Activated naive CD4-positive, alpha-beta T cell treated with anti-CD3 and anti-CD28 coated beads for 36 hours (primary cell): ENCODE data around the gene FCAMR. TPM values are rescaled to one million over a fixed set of nuclear protein-coding genes. Genes with fewer than 3 reads are reported as not detected.

ENCODE experiments used
- CTCF ChIA-PET: fragments of 350-600 bp; sonication (Branson Sonifier 250); formaldehyde crosslinking; loops from one replicate; lab custom pipeline; 2021; ENCODE audit warnings: antibody characterized with exemption; lab: Charles Lee
- DNase-seq: peaks from one replicate; pipeline ENCODE4 v3.0.0-alpha.2; 2020
- H3K27ac Mint-ChIP-seq: one replicate; pipeline ENCODE4 v1.8.0; 2021; ENCODE audit warnings: mild to moderate bottlenecking, mixed read lengths
- H3K27me3 Mint-ChIP-seq: one replicate; pipeline ENCODE4 v1.8.0; 2021; ENCODE audit warnings: low read depth, mixed read lengths
- H3K36me3 Mint-ChIP-seq: one replicate; pipeline ENCODE4 v1.8.0; 2021; ENCODE audit warnings: low read depth, mixed read lengths
- H3K4me1 Mint-ChIP-seq: one replicate; pipeline ENCODE4 v1.8.0; 2021; ENCODE audit warnings: low read depth, mixed read lengths
- H3K4me3 Mint-ChIP-seq: one replicate; pipeline ENCODE4 v1.8.0; 2021; ENCODE audit warnings: mild to moderate bottlenecking, moderate library complexity, mixed read lengths
- H3K9me3 Mint-ChIP-seq: one replicate; pipeline ENCODE4 v1.8.0; 2021; ENCODE audit warnings: mixed read lengths
- intact Hi-C: fragments of 100-400 bp; cut with micrococcal nuclease; formaldehyde crosslinking; loops from one replicate; pipeline ENCODE4 v1.15.1; 2023
- total RNA-seq, 2 experiments: library from RNA; stranded (reverse); gene quantifications; one replicate each; pipeline ENCODE4 v1.2.3, GENCODE V29; 2021

Gene FCAMR
- total RNA-seq, 2 experiments from 2014 or later: not detected

DNA sequence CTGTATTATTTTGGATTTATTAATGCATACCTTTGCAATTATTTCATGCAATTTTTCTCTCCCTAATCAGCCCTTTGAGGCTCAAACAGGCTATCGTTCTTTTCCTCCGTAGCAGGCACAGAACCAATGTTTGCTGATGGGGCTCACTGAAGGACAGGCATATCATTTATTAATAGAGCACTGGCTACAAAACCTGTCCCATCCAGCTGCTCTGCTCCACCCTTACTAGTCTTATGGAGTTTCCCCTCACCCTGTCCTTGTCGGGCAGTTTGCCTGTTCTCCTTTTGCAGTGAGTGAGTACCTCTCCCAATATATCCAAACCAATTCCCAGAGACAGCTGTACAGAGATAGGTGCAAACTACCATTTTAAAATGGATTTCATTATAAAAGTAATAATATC, 16.6 kb upstream of the FCAMR start:
- Mint-ChIP-seq H3K27ac (no peak overlapping the region), H3K4me3 (no peak overlapping the region), H3K27me3 (peaks cover 4% of the 10 kb centered on the region), H3K9me3 (no peaks in the 10 kb centered on the region), H3K36me3 (no peaks in the 10 kb centered on the region), H3K4me1 (no peaks in the 10 kb centered on the region)
- CTCF ChIA-PET: interaction anchor here (1.2 kb wide), 1 partner anchor 15 kb away, joined by 3 read pairs; no protein-coding TSS in a partner anchor
- intact Hi-C loops: loop anchor here (10.0 kb wide), 1 partner anchor 492 kb away; no protein-coding TSS in a partner anchor
- DNase-seq: no peak

- Mint-ChIP-seq H3K4me3 (no peak overlapping the region), H3K27ac (no peak overlapping the region), H3K27me3 (peaks cover 4% of the 10 kb centered on the region), H3K36me3 (no peaks in the 10 kb centered on the region), H3K9me3 (no peaks in the 10 kb centered on the region), H3K4me1 (no peaks in the 10 kb centered on the region)
- intact Hi-C loops: loop anchor here (10.0 kb wide), 1 partner anchor 492 kb away; no protein-coding TSS in a partner anchor
- CTCF ChIA-PET: interaction anchor here (0.9 to 1.0 kb wide), 2 partner anchors 51 to 252 kb away, joined by 3 read pairs; no protein-coding TSS in a partner anchor
- no peak for DNase-seq
Measured at GRCh38 chr1:206986402-206986801, 16.1 kb upstream of the FCAMR start.

GRCh38 chr1:206985162-206985749, 15.0 kb upstream of the FCAMR start:
- H3K4me1 Mint-ChIP-seq: no peaks in the 10 kb centered on the region
- H3K27ac Mint-ChIP-seq: no peak overlapping the region
- peaks cover 4% of the 10 kb centered on the region for H3K27me3 Mint-ChIP-seq
- intact Hi-C loops: loop anchor here (10.0 kb wide), 1 partner anchor 490 kb away; no protein-coding TSS in a partner anchor
- no peaks in the 10 kb centered on the region for H3K9me3 Mint-ChIP-seq
- DNase-seq: no peak
- no peak overlapping the region for H3K4me3 Mint-ChIP-seq
- H3K36me3 Mint-ChIP-seq: no peaks in the 10 kb centered on the region
- CTCF ChIA-PET: interaction anchor here (0.9 to 1.0 kb wide), 2 partner anchors 50 to 251 kb away, joined by 3 read pairs; no protein-coding TSS in a partner anchor

DNA sequence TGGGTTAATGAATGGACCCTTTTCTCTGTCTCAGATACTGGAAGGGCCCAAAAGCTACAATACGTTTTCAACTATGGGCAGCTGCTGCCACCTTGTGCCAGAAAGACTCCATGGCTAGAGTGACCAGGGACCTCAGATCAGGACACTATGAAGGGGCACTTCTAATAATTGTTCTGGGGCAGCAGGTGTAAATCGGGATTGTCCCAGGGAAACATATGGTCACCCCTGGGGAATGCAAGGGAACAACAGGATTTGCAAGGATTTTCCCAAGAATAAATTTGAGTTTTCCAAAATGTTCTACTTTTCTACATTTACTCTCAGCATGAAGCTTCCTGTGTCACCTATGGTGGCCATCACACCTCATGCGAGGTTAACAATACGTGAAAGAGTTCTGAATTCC, 12.0 kb upstream of the FCAMR start:
- Mint-ChIP-seq H3K27me3 (no peaks in the 10 kb centered on the region), H3K36me3 (no peaks in the 10 kb centered on the region), H3K4me1 (no peaks in the 10 kb centered on the region), H3K27ac (no peak overlapping the region), H3K4me3 (no peak overlapping the region), H3K9me3 (no peaks in the 10 kb centered on the region)
- intact Hi-C loops: loop anchor here (1.0 to 10.0 kb wide), 8 partner anchors 47 to 487 kb away; partner anchors contain the start of genes DYRK3 and IL20
- DNase-seq: peak; percentile 78
- CTCF ChIA-PET: interaction anchor here (0.6 to 7.1 kb wide), 38 partner anchors 9 to 492 kb away, joined by 3 to 124 read pairs (median 5); partner anchors contain the start of genes DYRK3, FCAMR, FCMR and IL20

- Mint-ChIP-seq H3K4me1 (no peaks in the 10 kb centered on the region), H3K9me3 (no peaks in the 10 kb centered on the region), H3K27ac (no peak overlapping the region), H3K4me3 (no peak overlapping the region), H3K27me3 (no peaks in the 10 kb centered on the region), H3K36me3 (no peaks in the 10 kb centered on the region)
- DNase-seq: no peak
- CTCF ChIA-PET: interaction anchor here (0.6 to 7.1 kb wide), 13 partner anchors 8 to 253 kb away, joined by 3 to 124 read pairs (median 3); partner anchors contain the start of genes FCAMR and IL20
- intact Hi-C loops: loop anchor here (10.0 kb wide), 1 partner anchor 485 kb away; no protein-coding TSS in a partner anchor
Measured at GRCh38 chr1:206979379-206980043, 9.3 kb upstream of the FCAMR start.

DNA sequence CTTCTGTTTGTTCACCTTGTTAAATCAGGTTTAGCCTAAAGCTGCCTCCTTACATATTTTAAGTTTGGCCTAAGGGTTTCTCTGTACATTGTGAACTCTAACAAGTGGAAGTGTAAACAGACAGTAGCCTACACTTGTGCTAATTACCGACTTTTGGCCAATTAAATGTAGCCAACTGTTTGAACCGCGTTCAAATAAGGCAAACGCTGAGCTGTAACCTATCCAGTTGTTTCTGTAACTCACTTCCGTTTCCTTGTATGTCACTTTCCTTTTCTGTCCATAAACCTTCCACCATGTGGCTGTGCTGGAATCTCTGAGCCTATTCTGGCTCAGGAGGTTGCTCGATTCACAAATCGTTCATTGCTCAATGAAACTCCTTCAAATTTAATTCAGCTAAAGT, 8.0 kb upstream of the FCAMR start:
- CTCF ChIA-PET: interaction anchor here (1.6 to 7.1 kb wide), 3 partner anchors 46 to 233 kb away, joined by 3 to 124 read pairs (median 3); no protein-coding TSS in a partner anchor
- Mint-ChIP-seq H3K4me1 (no peaks in the 10 kb centered on the region), H3K9me3 (no peaks in the 10 kb centered on the region), H3K27ac (no peak overlapping the region), H3K4me3 (no peak overlapping the region), H3K27me3 (no peaks in the 10 kb centered on the region), H3K36me3 (no peaks in the 10 kb centered on the region)
- DNase-seq: no peak
- intact Hi-C loops: no loop called here

GRCh38 chr1:206975306-206975705, 5.0 kb upstream of the FCAMR start:
- CTCF ChIA-PET: interaction anchor here (0.6 kb wide), 1 partner anchor 103 kb away, joined by 3 read pairs; no protein-coding TSS in a partner anchor
- H3K9me3 Mint-ChIP-seq: no peaks in the 10 kb centered on the region
- H3K36me3 Mint-ChIP-seq: no peaks in the 10 kb centered on the region
- no peak overlapping the region for H3K27ac Mint-ChIP-seq
- no peak for DNase-seq
- intact Hi-C loops: no loop called here
- no peak overlapping the region for H3K4me3 Mint-ChIP-seq
- no peaks in the 10 kb centered on the region for H3K4me1 Mint-ChIP-seq
- no peaks in the 10 kb centered on the region for H3K27me3 Mint-ChIP-seq

GRCh38 chr1:206974140-206974539, 3.9 kb upstream of the FCAMR start:
- intact Hi-C loops: no loop called here
- no peaks in the 10 kb centered on the region for H3K9me3 Mint-ChIP-seq

DNA sequence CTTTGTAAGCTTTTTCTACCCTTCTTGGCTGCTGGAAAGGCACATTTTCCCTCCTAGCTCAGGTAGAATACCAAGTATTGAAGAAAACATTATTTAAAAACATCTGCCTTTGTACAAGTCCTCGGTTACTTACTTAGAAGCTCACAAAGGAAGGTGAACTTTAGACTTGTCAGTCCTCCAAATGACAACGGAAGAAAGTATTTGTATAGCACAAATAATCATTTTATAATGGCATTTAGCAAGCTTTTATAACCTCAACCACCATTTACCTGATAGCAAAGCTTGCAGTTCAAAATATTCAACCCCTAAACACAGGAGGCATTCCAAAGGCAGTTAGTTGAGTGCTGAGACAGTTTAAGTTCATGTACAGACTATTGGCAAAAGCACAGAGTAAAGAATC, 2.5 kb upstream of the FCAMR start:
- CTCF ChIA-PET: interaction anchor here (0.5 to 5.1 kb wide), 8 partner anchors 9 to 432 kb away, joined by 3 to 38 read pairs (median 8); no protein-coding TSS in a partner anchor
- Mint-ChIP-seq H3K36me3 (no peaks in the 10 kb centered on the region), H3K27me3 (no peaks in the 10 kb centered on the region), H3K9me3 (no peaks in the 10 kb centered on the region), H3K4me1 (peaks cover 8% of the 10 kb centered on the region), H3K27ac (no peak overlapping the region), H3K4me3 (no peak overlapping the region)
- intact Hi-C loops: no loop called here
- no peak for DNase-seq

More at GRCh38 chr1:206974140-206974539, 3.9 kb upstream of the FCAMR start:
- CTCF ChIA-PET: interaction anchor here (0.6 to 5.1 kb wide), 7 partner anchors 7 to 248 kb away, joined by 3 to 38 read pairs (median 5); no protein-coding TSS in a partner anchor
- no peak overlapping the region for H3K27ac Mint-ChIP-seq
- H3K4me1 Mint-ChIP-seq: no peaks in the 10 kb centered on the region
- H3K27me3 Mint-ChIP-seq: no peaks in the 10 kb centered on the region
- no peak overlapping the region for H3K4me3 Mint-ChIP-seq
- no peaks in the 10 kb centered on the region for H3K36me3 Mint-ChIP-seq
- no peak for DNase-seq

- H3K27ac Mint-ChIP-seq: no peak overlapping the region
- DNase-seq: no peak
- CTCF ChIA-PET: interaction anchor here (1.0 to 5.1 kb wide), 3 partner anchors 10 to 112 kb away, joined by 3 to 38 read pairs (median 14); no protein-coding TSS in a partner anchor
- peaks cover 18% of the 10 kb centered on the region for H3K4me1 Mint-ChIP-seq
- no peak overlapping the region for H3K4me3 Mint-ChIP-seq
- no peaks in the 10 kb centered on the region for H3K9me3 Mint-ChIP-seq
- intact Hi-C loops: no loop called here
- no peaks in the 10 kb centered on the region for H3K27me3 Mint-ChIP-seq
- H3K36me3 Mint-ChIP-seq: no peaks in the 10 kb centered on the region
Measured at GRCh38 chr1:206971029-206971655, 882 bp upstream of the FCAMR start.

DNA sequence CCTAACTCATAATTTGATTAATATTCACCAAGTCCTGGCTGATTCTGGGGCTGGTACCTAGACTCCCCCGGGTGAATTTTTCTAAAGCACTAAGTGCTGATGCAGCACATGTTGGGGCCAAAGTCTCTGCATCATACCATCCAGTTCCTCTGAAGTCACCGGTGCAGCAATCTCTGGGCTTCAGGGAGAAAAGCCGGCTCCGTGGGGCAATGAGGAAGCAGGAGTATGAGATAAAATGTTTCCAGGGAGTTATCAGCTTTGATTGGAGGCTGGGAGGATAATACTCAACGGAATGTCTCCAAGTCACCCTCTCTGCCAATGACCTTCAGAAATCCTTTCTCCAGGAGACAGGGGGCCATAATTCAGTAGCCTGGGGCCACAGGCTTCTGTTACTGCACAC, 1.2 kb downstream of the FCAMR start:
- H3K27ac Mint-ChIP-seq: no peak overlapping the region
- H3K9me3 Mint-ChIP-seq: no peaks in the 10 kb centered on the region
- peaks cover 18% of the 10 kb centered on the region for H3K4me1 Mint-ChIP-seq
- no peaks in the 10 kb centered on the region for H3K36me3 Mint-ChIP-seq
- CTCF ChIA-PET: interaction anchor here (1.0 kb wide), 1 partner anchor 36 kb away, joined by 3 read pairs; no protein-coding TSS in a partner anchor
- intact Hi-C loops: no loop called here
- no peak for DNase-seq
- no peaks in the 10 kb centered on the region for H3K27me3 Mint-ChIP-seq
- H3K4me3 Mint-ChIP-seq: no peak overlapping the region
